Diencephalon (tissue), 1 donor: Measurements from ENCODE around the gene KLHL3. TPM values are rescaled to one million over a fixed set of nuclear protein-coding genes. Genes with fewer than 3 reads are reported as not detected.

Experiments
- small RNA-seq: library from RNA; depleted of rRNA; stranded (forward); fragments of <200 nt; gene quantifications from one replicate; pipeline ENCODE3, GENCODE V24; 2014
- total RNA-seq: library from RNA; depleted of rRNA; stranded (reverse); fragments of >200 nt; gene quantifications from one replicate; pipeline ENCODE4 v1.2.3, GENCODE V29; 2014

The KLHL3 gene, protein sequence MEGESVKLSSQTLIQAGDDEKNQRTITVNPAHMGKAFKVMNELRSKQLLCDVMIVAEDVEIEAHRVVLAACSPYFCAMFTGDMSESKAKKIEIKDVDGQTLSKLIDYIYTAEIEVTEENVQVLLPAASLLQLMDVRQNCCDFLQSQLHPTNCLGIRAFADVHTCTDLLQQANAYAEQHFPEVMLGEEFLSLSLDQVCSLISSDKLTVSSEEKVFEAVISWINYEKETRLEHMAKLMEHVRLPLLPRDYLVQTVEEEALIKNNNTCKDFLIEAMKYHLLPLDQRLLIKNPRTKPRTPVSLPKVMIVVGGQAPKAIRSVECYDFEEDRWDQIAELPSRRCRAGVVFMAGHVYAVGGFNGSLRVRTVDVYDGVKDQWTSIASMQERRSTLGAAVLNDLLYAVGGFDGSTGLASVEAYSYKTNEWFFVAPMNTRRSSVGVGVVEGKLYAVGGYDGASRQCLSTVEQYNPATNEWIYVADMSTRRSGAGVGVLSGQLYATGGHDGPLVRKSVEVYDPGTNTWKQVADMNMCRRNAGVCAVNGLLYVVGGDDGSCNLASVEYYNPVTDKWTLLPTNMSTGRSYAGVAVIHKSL
- total RNA-seq: 19.8 TPM

DNA sequence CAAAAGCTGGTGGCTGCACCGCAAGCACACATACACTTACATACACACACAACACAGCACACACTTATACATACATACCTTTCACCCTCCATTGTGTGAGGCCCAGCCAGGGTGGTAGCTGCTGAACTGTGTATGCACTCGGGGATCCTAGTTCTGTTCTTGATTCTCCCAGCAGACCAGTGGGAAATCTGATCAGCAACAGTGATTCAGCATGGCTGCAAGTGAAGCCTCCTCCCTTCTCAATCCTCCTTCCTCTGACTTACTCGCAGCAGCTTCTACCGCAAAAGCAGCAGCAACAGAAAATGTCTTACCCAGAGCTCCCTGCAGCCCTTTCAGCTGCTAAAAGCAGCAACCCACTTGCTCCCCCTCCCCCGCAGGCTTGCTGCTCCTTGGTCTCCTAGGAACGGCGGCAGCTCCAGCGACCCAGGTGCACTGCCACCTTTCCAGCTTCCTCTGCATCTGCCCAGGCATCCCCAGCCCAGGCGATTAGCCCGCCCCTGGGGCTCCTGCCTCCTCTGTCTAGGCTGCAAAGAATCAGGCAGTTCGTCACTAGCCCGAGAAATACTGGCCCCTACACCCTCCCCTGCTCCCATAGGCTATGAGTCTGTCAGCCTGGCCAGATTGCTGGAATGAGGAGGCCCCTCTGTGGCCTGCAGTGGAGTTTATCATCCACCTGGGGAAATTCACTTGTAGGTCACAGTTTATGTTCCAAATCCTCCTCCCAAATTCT lies at the start of gene KLHL3:
Gene KLHL3, minus strand, starts transcription at position 535 of the 730 bp plus-strand sequence. Its CDS starts 443 bp downstream, at position 92.

DNA sequence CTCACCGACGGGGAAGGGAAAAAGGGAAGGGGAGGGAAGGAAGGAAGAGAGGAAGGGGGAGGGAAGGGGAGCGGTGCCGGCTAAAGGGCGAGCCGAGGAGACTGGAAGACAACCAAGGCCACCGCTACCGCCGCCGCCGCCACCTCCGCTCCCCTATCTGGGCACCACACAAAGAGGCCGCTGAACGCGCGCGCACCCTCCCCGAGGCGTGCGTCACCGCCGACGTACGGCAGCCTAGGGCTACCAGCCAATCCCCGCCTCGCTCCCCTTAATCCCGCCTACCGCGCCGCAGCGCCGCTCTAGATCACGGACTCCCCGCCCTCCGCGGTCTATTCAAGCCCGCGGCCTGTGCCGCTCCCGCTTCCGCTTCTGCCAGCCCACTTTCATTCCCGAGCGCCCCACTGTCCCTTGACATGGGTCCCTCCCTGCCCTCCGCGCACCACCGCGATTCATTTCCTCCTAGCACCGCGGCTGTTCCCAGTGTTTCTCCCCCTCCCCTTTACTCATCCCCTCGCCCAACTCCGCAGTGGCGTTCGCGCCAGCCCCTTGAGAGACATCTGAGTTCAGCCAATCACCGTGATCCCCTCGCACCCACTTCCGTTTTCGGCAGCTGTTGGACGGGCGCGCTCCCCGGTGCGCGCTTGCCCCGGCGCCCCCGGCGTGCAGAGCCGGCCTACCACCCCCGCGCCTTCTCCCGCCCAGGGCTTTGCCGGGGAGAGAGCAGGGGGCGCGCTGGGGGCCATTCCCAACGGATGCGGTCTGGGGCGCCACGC lies 18.5 kb upstream of the KLHL3 start, which contains the start of gene HNRNPA0:
Gene HNRNPA0, minus strand, starts transcription at position 176 of the 773 bp plus-strand sequence. CDS start 297 bp downstream, outside the sequence.

Small RNA genes within 50 kb of the gene (small RNA-seq; reads per million reads assigned to genes)
- gene MIR874: 59.5 reads per million, percentile 96 among the genes with 10 or more reads in this experiment

Other genes with a start within 250 kb of the KLHL3 start
- 53.3 TPM for gene SPOCK1, start 236.8 kb downstream of the KLHL3 start, total RNA-seq
- 58.1 TPM for gene HNRNPA0, start 18.3 kb upstream of the KLHL3 start, total RNA-seq
- 1.8 TPM for gene MYOT, start 131.8 kb upstream of the KLHL3 start, total RNA-seq
- gene PKD2L2, start 153.4 kb upstream of the KLHL3 start, total RNA-seq: 0.46 TPM